HG02981 (cell line): ENCODE data around the gene PARP14.
A peak's percentile ranks its signal among the peaks of the same experiment; 100 is the strongest.
"Not testable (repeated sequence)": the region's sequence is repeated elsewhere in the genome, so short reads cannot be mapped to it uniquely, and the experiment has no call there.

Experiments
- ATAC-seq: cut with Tn5 transposase; IDR thresholded peaks from one replicate; pipeline ENCODE4 v1.9.1; 2021; ENCODE audit warnings: mild to moderate bottlenecking, moderate library complexity; ENCODE audit not compliant: unreplicated experiment

Gene PARP14

GRCh38 chr3:122678506-122678905, 2.1 kb upstream of the PARP14 start:
- no peak for ATAC-seq

GRCh38 chr3:122679085-122679881, 1.4 kb upstream of the PARP14 start:
- ATAC-seq: peak; percentile 33

- no peak for ATAC-seq
Observed at GRCh38 chr3:122679882-122680474, 661 bp upstream of the PARP14 start.

- no peak for ATAC-seq
Observed at GRCh38 chr3:122681284-122681973, 790 bp downstream of the PARP14 start.

- no peak for ATAC-seq
Observed at GRCh38 chr3:122681974-122682409, 1.4 kb downstream of the PARP14 start.

- peak; percentile 29 for ATAC-seq
Observed at GRCh38 chr3:122682778-122683411, 2.3 kb downstream of the PARP14 start.

DNA sequence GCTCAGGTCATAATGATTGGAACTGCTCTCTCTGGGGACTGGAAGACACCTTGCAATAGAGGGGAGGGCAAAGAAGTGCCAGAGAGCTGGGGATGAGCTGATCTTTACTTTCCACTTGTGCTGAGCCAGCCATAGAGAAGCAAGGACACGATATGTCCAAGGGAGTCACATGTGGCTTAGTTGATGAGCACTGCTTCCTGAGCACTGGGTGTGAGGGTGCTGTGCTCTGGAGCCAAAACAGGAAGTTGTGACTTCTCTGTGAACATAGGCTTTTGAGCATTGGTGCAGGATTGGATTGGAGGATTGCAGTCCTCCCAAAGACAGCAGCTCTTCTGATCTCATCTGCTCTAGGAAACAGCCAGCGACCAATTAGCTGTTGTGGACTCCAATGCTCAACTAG, 6.7 kb downstream of the PARP14 start:
- ATAC-seq: no peak

GRCh38 chr3:122688996-122689395, 8.4 kb downstream of the PARP14 start:
- ATAC-seq: no peak

DNA sequence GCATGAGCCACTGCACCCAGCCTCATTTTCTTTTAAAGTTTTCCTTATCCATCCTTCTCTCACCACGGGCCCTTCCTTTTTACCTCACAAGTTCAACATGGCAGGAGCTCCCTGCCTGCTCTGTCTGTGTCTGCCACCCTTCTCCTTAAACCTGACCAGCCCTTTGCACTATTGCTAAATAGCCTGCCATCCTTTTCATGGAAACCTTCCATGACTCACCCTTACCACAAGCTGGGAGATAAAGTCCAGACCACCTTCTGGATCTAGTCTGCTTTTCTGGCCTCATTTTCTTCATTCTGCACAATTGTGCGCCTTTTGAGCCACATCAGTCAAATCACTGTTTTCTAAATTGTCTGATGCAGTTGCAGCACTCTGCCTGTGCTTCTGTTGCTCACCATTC, 8.9 kb downstream of the PARP14 start:
- no peak for ATAC-seq

- no peak for ATAC-seq
Observed at GRCh38 chr3:122690096-122690495, 9.5 kb downstream of the PARP14 start.

GRCh38 chr3:122691195-122691594, 10.6 kb downstream of the PARP14 start:
- peak; percentile 69 for ATAC-seq

GRCh38 chr3:122692674-122693073, 12.0 kb downstream of the PARP14 start:
- ATAC-seq: no peak

GRCh38 chr3:122694966-122695365, 14.3 kb downstream of the PARP14 start:
- ATAC-seq: no peak

DNA sequence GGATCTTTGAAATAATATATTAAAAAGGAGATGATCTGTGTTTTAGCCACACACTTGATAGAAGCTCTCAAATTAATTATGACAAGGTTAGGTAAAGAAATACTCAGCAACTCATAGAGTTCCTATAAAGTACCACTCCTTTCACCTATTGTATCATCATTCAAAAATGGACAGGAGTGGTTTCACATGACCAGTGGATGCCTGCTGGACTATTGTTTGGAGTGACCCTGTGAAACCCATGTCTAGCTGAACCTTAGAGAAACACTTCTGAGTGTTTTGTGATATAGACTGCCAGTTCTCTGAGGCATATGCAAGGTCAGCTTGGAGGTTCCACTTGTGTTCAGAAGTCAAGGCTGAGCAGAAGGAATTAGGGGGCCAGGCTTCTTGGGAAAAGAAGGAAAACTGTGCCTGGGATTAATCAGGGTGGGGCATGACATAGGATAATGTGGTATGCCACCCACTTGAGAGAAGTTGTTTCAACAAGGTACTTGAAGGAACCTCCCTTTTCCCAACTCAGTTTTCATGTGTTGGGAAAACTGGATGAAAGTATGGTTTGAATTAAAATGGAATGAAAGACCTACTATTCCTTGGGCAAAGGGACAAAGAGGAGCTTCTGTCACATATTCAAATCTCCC, 15.4 kb downstream of the PARP14 start:
- no peak for ATAC-seq

DNA sequence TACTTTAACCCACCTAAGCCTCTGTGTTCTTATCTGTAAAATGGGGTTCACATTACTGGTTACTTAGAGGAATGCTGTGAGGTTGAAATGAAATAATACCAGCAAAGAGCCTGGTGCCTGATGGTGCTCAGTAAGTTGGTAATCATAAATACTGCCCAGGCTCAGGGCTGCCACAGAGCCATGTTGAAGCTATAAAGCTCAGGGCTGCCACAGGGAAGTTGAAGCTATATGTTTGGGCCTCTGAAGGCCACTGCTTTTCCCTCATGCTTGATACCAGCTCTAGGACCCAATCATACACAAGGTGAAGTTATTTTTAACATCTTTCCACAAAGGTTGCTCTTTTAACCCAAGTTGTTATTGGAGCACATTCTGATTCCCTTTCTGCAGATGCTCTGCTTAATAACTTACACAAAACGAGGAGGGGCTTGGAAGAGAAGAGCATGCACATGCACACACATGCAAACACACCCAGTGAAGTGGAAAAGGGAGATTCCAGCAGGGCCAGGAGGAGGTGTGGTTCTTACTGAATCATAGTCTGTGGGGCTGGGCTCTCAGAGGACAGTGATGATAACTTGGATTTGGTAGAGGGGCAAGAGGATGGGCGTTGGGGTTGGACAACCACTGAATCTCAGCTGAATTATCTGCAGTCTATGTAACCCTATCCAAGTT, 17.4 kb downstream of the PARP14 start:
- peak; percentile 70 for ATAC-seq

DNA sequence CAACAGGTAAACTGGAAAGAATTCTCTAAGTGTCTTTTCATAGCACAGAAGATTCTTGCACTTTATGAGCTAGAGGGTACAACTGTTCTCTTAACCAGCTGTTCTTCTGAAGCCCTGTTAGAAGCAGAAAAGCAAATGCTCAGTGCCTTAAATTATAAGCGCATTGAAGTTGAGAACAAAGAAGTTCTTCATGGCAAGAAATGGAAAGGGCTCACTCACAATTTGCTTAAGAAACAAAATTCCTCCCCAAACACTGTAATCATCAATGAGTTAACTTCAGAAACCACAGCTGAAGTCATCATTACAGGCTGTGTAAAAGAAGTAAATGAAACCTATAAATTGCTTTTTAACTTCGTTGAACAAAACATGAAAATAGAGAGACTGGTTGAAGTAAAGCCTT, 19.6 kb downstream of the PARP14 start:
- ATAC-seq: no peak

DNA sequence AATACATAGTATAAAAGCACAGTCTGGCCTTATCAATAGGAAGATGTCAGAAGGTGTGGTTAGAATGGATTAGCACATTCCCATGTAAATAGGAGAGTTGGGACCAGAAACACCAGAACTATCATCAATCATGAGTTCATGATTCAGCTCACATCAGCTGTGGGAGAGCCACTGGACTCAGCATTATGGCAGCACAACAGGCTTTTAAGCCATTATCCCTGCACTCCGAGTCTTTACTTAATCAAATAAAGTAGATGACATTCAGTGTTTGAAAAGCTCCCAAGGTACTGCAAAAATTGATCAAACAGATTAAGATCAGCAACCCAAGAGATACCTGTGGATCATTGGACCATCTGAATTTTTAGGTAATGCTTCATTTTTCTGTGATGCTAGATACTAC, 24.7 kb downstream of the PARP14 start:
- ATAC-seq: no peak

- not testable (repeated sequence) for ATAC-seq
Observed at GRCh38 chr3:122710616-122711251, 30.1 kb downstream of the PARP14 start.

GRCh38 chr3:122714273-122714672, 33.6 kb downstream of the PARP14 start:
- no peak for ATAC-seq

DNA sequence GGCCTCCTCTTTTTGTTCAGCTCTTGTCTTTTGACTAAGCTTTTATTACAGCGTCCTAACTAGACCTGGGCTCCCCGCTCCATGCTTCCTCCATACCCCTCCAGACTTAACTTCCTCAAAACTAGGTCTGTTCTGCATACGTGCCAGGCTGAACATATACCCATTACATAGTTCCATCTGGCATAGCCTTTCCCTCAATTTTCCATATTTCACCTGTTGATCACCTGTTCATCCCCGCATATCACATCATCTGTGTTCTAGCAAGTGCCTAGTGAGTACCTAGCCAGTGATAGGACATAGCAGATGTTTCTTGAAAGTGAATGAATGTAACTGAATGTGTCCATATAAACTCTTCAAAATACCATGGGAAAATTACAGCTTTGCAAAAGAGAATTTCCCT, 36.0 kb downstream of the PARP14 start:
- ATAC-seq: no peak
